Cardiac muscle cell (in vitro differentiated cells and primary cell): ENCODE measurements around the gene LRP1B. TPM values are rescaled to one million over a fixed set of nuclear protein-coding genes. Genes with fewer than 3 reads are reported as not detected.

ENCODE experiments used
- DNase-seq, 2 donors: peaks; one replicate each; pipeline versions ENCODE4 v3.0.0 to v3.0.0-alpha.2; 2010 to 2017; ENCODE audit warnings: low read depth in 1 of 2, low spot score in 1 of 2
- H3K27ac ChIP-seq: fragments of 200-600 bp; sonication (generic); 2 replicates; pipeline ENCODE4 v1.5.1; 2016
- H3K27me3 ChIP-seq: fragments of 200-600 bp; sonication (generic); 2 replicates; pipeline ENCODE4 v1.6.0; 2016; ENCODE audit warnings: control low read depth
- H3K36me3 ChIP-seq: fragments of 200-600 bp; sonication (generic); 2 replicates; pipeline ENCODE4 v1.5.1; 2016; ENCODE audit warnings: control low read depth
- H3K4me1 ChIP-seq: fragments of 200-600 bp; sonication (generic); 2 replicates; pipeline ENCODE4 v1.8.1; 2017; ENCODE audit warnings: low read depth, mild to moderate bottlenecking, mixed run types
- H3K4me3 ChIP-seq: fragments of 200-600 bp; sonication (generic); 2 replicates; pipeline ENCODE4 v1.5.1; 2016; ENCODE audit warnings: mild to moderate bottlenecking
- H3K9me3 ChIP-seq: fragments of 200-600 bp; sonication (generic); 2 replicates; pipeline ENCODE4 v1.5.1; 2017; ENCODE audit warnings: low read depth, mild to moderate bottlenecking, control low read depth
- CTCF ChIP-seq: IDR thresholded peaks from 2 replicates; pipeline ENCODE4 v1.5.1; 2012; ENCODE audit warnings: low read depth, mild to moderate bottlenecking, low read length
- polyA plus RNA-seq: library from polyadenylated mRNA; unstranded; fragments of >200 nt; fragmentation: Nextera tagmentation; extraction: Ambion mirVana; gene quantifications from 2 replicates; pipeline ENCODE4 v1.2.1, GENCODE V29; 2016
- total RNA-seq: library from RNA; depleted of rRNA; stranded (reverse); fragments of >200 nt; gene quantifications from 2 replicates; pipeline ENCODE4 v1.2.3, GENCODE V29; 2016

LRP1B gene
- total and polyA plus RNA-seq, 2 experiments from 2014 or later, result 1.2 to 2.5 TPM

GRCh38 chr2:142130111-142131009 lies 456 bp downstream of the LRP1B start:
- Histone ChIP-seq H3K4me1 (no peaks in the 10 kb centered on the region), H3K9me3 (no peaks in the 10 kb centered on the region), H3K27ac (no peak overlapping the region), H3K4me3 (peak overlapping the region; percentile 51), H3K27me3 (peaks cover 28% of the 10 kb centered on the region), H3K36me3 (no peaks in the 10 kb centered on the region)
- no peak for TF ChIP-seq CTCF
- peak; percentile 68 to 86 for DNase-seq

GRCh38 chr2:142128105-142128504 lies 2.7 kb downstream of the LRP1B start:
- Histone ChIP-seq H3K36me3 (no peaks in the 10 kb centered on the region), H3K27me3 (peaks cover 28% of the 10 kb centered on the region), H3K9me3 (no peaks in the 10 kb centered on the region), H3K27ac (no peak overlapping the region), H3K4me1 (no peaks in the 10 kb centered on the region), H3K4me3 (no peak overlapping the region)
- no peak for DNase-seq
- TF ChIP-seq CTCF, result no peak

- TF ChIP-seq CTCF, result no peak
- no peak overlapping the region for H3K4me3 ChIP-seq
- H3K27me3 ChIP-seq, result peaks cover 28% of the 10 kb centered on the region
Observed at GRCh38 chr2:142127248-142127647, 3.6 kb downstream of the LRP1B start.

GRCh38 chr2:142124706-142125105 lies 6.1 kb downstream of the LRP1B start:
- H3K27ac ChIP-seq, result no peak overlapping the region
- no peak overlapping the region for H3K4me3 ChIP-seq
- no peaks in the 10 kb centered on the region for H3K36me3 ChIP-seq
- peaks cover 23% of the 10 kb centered on the region for H3K27me3 ChIP-seq
- TF ChIP-seq CTCF, result no peak
- no peak for DNase-seq
- no peaks in the 10 kb centered on the region for H3K4me1 ChIP-seq
- H3K9me3 ChIP-seq, result no peaks in the 10 kb centered on the region

More at GRCh38 chr2:142127248-142127647, 3.6 kb downstream of the LRP1B start:
- H3K27ac ChIP-seq, result no peak overlapping the region
- no peaks in the 10 kb centered on the region for H3K9me3 ChIP-seq
- DNase-seq, result no peak
- no peaks in the 10 kb centered on the region for H3K4me1 ChIP-seq
- no peaks in the 10 kb centered on the region for H3K36me3 ChIP-seq

GRCh38 chr2:142119347-142119746 lies 11.5 kb downstream of the LRP1B start:
- Histone ChIP-seq H3K4me3 (no peak overlapping the region), H3K27ac (no peak overlapping the region), H3K4me1 (no peaks in the 10 kb centered on the region), H3K27me3 (no peaks in the 10 kb centered on the region), H3K9me3 (no peaks in the 10 kb centered on the region), H3K36me3 (no peaks in the 10 kb centered on the region)
- DNase-seq, result no peak
- TF ChIP-seq CTCF, result no peak
